Measurements from ENCODE around the gene RPL36. TPM values are rescaled to one million over a fixed set of nuclear protein-coding genes. Genes with fewer than 3 reads are reported as not detected.

The RPL36 gene
- total RNA-seq, 1 donor from 2014 or later: 1,000 TPM

DNA sequence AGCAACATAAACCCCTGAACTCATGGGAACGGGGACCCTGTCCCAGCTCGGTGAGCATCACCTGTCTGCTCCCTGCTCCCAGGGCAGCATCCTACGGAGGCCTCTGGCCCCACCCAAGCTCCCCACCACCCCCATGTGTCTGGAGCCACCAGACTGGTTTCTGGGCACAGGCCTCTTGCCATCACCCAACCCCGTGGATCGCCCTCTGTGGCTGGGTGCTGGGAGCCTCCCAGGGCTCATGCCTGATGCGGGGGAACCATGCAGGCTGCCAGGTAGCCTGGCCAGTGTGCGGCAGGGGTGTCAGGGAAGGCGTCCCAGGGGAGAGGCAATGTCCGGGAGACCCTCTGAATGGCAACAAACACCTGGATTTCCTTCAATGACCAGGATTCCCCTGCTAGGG lies 12.5 kb upstream of the RPL36 start:
- no peak for DNase-seq (ENCODE audit: low spot score)
- Mint-ChIP-seq H3K4me3 (peak overlapping the region; percentile 29), H3K4me1 (ENCODE audit: low read depth) (peaks cover 19% of the 10 kb centered on the region), H3K9me3 (no peaks in the 10 kb centered on the region), H3K27me3 (ENCODE audit: insufficient read depth) (peaks cover 3% of the 10 kb centered on the region), H3K36me3 (ENCODE audit: low read depth) (peaks cover 16% of the 10 kb centered on the region), H3K27ac (no peak overlapping the region)
- intact Hi-C loops (cut with micrococcal nuclease): no loop called here

- no peaks in the 10 kb centered on the region for H3K9me3 Mint-ChIP-seq
- no peak overlapping the region for H3K4me3 Mint-ChIP-seq
- intact Hi-C loops (cut with micrococcal nuclease): no loop called here
- no peak overlapping the region for H3K27ac Mint-ChIP-seq
- H3K27me3 Mint-ChIP-seq (ENCODE audit: insufficient read depth): peaks cover 3% of the 10 kb centered on the region
- peaks cover 19% of the 10 kb centered on the region for H3K4me1 Mint-ChIP-seq (ENCODE audit: low read depth)
- H3K36me3 Mint-ChIP-seq (ENCODE audit: low read depth): peaks cover 10% of the 10 kb centered on the region
- no peak for DNase-seq (ENCODE audit: low spot score)
Observed at GRCh38 chr19:5678071-5678718, 11.9 kb upstream of the RPL36 start.

GRCh38 chr19:5679289-5680083 lies 10.6 kb upstream of the RPL36 start:
- H3K9me3 Mint-ChIP-seq: no peaks in the 10 kb centered on the region
- H3K4me3 Mint-ChIP-seq: peak overlapping the region; percentile 99
- peaks cover 19% of the 10 kb centered on the region for H3K4me1 Mint-ChIP-seq (ENCODE audit: low read depth)
- peaks cover 3% of the 10 kb centered on the region for H3K27me3 Mint-ChIP-seq (ENCODE audit: insufficient read depth)
- peak overlapping the region; percentile 94 for H3K27ac Mint-ChIP-seq
- peaks cover 1% of the 10 kb centered on the region for H3K36me3 Mint-ChIP-seq (ENCODE audit: low read depth)
- intact Hi-C loops (cut with micrococcal nuclease): loop anchor here (1.0 to 2.0 kb wide), 7 partner anchors 11 to 955 kb away; partner anchors contain the start of genes CATSPERD, DUS3L, LONP1 and RANBP3
- DNase-seq (ENCODE audit: low spot score): no peak

DNA sequence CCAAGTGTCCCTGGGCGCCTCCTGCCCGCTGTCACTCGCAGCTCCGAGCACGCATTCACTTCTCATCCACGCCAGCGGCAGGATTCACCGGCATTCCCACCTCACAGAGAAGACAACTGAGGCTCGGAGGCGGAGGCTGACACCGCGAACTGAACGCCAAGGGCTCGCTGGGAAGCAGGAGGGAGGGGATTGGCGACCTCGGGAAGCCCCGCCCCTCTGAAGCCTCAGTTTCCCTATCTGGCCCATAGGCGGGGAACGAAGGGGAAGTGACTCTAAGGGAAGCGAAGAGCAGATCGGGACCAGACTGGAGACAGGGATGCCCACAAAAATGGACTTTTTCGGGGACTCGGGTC lies 10.0 kb upstream of the RPL36 start:
- peaks cover 1% of the 10 kb centered on the region for H3K36me3 Mint-ChIP-seq (ENCODE audit: low read depth)
- peak overlapping the region; percentile 94 for H3K27ac Mint-ChIP-seq
- peaks cover 19% of the 10 kb centered on the region for H3K4me1 Mint-ChIP-seq (ENCODE audit: low read depth)
- no peaks in the 10 kb centered on the region for H3K9me3 Mint-ChIP-seq
- intact Hi-C loops (cut with micrococcal nuclease): loop anchor here (1.0 to 2.0 kb wide), 7 partner anchors 10 to 955 kb away; partner anchors contain the start of genes CATSPERD, DUS3L, LONP1 and RANBP3
- DNase-seq (ENCODE audit: low spot score): no peak
- peaks cover 3% of the 10 kb centered on the region for H3K27me3 Mint-ChIP-seq (ENCODE audit: insufficient read depth)
- H3K4me3 Mint-ChIP-seq: peak overlapping the region; percentile 99

GRCh38 chr19:5680437-5681368 lies 9.4 kb upstream of the RPL36 start, which contains the start of the genes HSD11B1L and MICOS13:
Gene HSD11B1L, plus strand, starts transcription at chr19:5681027. Its CDS starts 3,806 bp downstream, at chr19:5684833.
Gene MICOS13, minus strand, starts transcription at chr19:5680516. Its CDS starts 30 bp downstream, at chr19:5680486.
- Mint-ChIP-seq H3K4me1 (ENCODE audit: low read depth) (peaks cover 19% of the 10 kb centered on the region), H3K27ac (peak within 1 kb of the TSS; percentile 94), H3K4me3 (peak within 1 kb of the TSS; percentile 99), H3K36me3 (ENCODE audit: low read depth) (peaks cover 1% of the 10 kb centered on the region), H3K9me3 (no peaks in the 10 kb centered on the region), H3K27me3 (ENCODE audit: insufficient read depth) (peaks cover 3% of the 10 kb centered on the region)
- DNase-seq (ENCODE audit: low spot score): peak; percentile 97
- intact Hi-C loops (cut with micrococcal nuclease): loop anchor here (1.0 to 2.0 kb wide), 7 partner anchors 10 to 956 kb away; partner anchors contain the start of genes CATSPERD, DUS3L, LONP1 and RANBP3

- no peak for DNase-seq (ENCODE audit: low spot score)
- Mint-ChIP-seq H3K36me3 (ENCODE audit: low read depth) (no peaks in the 10 kb centered on the region), H3K27ac (peak overlapping the region; percentile 89), H3K9me3 (no peaks in the 10 kb centered on the region), H3K4me3 (peak overlapping the region; percentile 75), H3K4me1 (ENCODE audit: low read depth) (peaks cover 19% of the 10 kb centered on the region), H3K27me3 (ENCODE audit: insufficient read depth) (peaks cover 3% of the 10 kb centered on the region)
- intact Hi-C loops (cut with micrococcal nuclease): loop anchor here (2.0 kb wide), 2 partner anchors 297 to 957 kb away; partner anchors contain the start of gene RANBP3
Observed at GRCh38 chr19:5681391-5682106, 8.5 kb upstream of the RPL36 start.

GRCh38 chr19:5682107-5682482 lies 8.0 kb upstream of the RPL36 start:
- H3K9me3 Mint-ChIP-seq: no peaks in the 10 kb centered on the region
- H3K4me1 Mint-ChIP-seq (ENCODE audit: low read depth): peaks cover 19% of the 10 kb centered on the region
- peaks cover 3% of the 10 kb centered on the region for H3K27me3 Mint-ChIP-seq (ENCODE audit: insufficient read depth)
- no peak for DNase-seq (ENCODE audit: low spot score)
- no peaks in the 10 kb centered on the region for H3K36me3 Mint-ChIP-seq (ENCODE audit: low read depth)
- peak overlapping the region; percentile 24 for H3K27ac Mint-ChIP-seq
- peak overlapping the region; percentile 75 for H3K4me3 Mint-ChIP-seq
- intact Hi-C loops (cut with micrococcal nuclease): no loop called here

DNA sequence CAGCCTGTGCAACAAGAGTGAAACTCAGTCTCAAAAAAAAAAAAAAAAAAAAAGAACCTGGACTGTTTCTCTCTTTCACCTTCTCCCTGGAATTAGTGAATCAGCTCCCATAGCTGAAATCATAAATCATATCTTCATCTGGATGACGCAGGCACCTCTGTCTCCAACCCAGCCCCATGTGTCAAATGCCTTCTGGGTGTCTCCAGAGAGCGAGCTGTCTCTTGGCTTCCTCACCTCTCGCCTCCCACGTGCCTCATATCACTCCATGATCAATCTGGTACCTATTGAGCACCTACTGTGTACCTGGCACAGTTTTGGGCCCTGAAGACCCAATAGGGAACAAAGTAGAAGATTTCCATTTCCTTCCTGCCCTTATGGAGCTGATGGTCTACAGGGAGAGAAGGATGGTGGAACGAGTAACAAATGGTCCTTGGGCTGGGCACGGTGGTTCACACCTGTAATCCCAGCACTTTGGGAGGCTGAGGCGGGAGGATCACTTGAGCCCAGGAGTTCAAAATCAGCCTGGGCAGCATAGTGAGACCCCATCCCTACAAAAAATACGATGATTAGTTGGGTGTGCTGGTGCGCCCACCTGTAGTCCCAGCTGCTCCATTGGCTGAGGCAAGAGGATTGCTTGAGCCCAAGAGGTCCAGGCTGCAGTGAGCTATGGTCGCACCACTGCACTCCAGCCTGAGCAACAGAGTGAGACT lies 6.8 kb upstream of the RPL36 start:
- peaks cover 19% of the 10 kb centered on the region for H3K4me1 Mint-ChIP-seq (ENCODE audit: low read depth)
- no peak for DNase-seq (ENCODE audit: low spot score)
- H3K27ac Mint-ChIP-seq: peak overlapping the region; percentile 59
- H3K27me3 Mint-ChIP-seq (ENCODE audit: insufficient read depth): peaks cover 3% of the 10 kb centered on the region
- intact Hi-C loops (cut with micrococcal nuclease): no loop called here
- H3K4me3 Mint-ChIP-seq: no peak overlapping the region
- no peaks in the 10 kb centered on the region for H3K36me3 Mint-ChIP-seq (ENCODE audit: low read depth)
- H3K9me3 Mint-ChIP-seq: no peaks in the 10 kb centered on the region

DNA sequence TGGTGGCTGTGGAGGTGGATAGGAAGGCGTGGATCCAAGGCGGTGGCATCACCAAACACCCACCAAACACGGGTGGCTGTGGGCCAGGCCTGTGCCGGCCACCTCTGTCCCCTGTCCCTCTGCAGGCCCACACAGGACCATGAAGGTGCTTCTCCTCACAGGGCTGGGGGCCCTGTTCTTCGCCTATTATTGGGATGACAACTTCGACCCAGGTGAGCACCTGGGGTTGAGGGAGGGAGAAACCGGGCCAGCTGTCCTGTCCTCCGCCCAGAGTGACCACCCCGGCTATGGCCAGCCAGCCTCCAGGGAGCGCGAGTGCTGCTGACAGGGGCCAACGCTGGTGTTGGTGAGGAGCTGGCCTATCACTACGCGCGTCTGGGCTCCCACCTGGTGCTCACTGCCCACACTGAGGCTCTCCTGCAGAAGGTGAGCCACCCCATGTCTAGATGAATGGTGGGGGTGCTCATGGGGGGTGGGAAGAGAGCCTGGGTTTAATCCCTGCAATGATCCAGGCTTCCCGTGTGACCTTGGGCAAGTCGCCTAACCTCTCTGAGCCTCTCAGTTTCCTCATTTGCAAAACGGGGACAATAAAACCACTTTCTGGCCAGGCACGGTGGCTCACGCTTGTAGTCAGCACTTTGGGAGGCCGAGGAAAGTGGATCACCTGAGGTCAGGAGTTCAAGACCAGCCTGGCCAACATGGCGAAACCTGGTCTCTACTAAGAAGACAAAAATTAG lies 5.2 kb upstream of the RPL36 start:
- intact Hi-C loops (cut with micrococcal nuclease): no loop called here
- H3K27ac Mint-ChIP-seq: no peak overlapping the region
- no peak for DNase-seq (ENCODE audit: low spot score)
- H3K4me3 Mint-ChIP-seq: no peak overlapping the region
- peaks cover 15% of the 10 kb centered on the region for H3K4me1 Mint-ChIP-seq (ENCODE audit: low read depth)
- H3K27me3 Mint-ChIP-seq (ENCODE audit: insufficient read depth): peaks cover 3% of the 10 kb centered on the region
- no peaks in the 10 kb centered on the region for H3K9me3 Mint-ChIP-seq
- no peaks in the 10 kb centered on the region for H3K36me3 Mint-ChIP-seq (ENCODE audit: low read depth)

- Mint-ChIP-seq H3K27ac (peak overlapping the region; percentile 89), H3K27me3 (ENCODE audit: insufficient read depth) (peaks cover 3% of the 10 kb centered on the region), H3K4me3 (peak overlapping the region; percentile 82), H3K4me1 (ENCODE audit: low read depth) (peaks cover 11% of the 10 kb centered on the region), H3K36me3 (ENCODE audit: low read depth) (peaks cover 12% of the 10 kb centered on the region), H3K9me3 (no peaks in the 10 kb centered on the region)
- intact Hi-C loops (cut with micrococcal nuclease): loop anchor here (2.0 kb wide), 1 partner anchor 687 kb away; the partner anchor contains the start of gene ALKBH7
- DNase-seq (ENCODE audit: low spot score): no peak
Observed at GRCh38 chr19:5686326-5686646, 3.8 kb upstream of the RPL36 start.

All from activated T-helper 1 cell treated with anti-CD3 and anti-CD28 coated beads, Interleukin-12 subunit alpha, Interleukin-12 subunit beta, Interleukin-2, Interleukin-4 antibody, amounts not matched to agents 30 ng/mL and 10 ng/mL and 1 ng/mL, durations not matched to agents 14 hours and 24 hours and 36 hours (primary cell).